OCI-LY7 (cell line): ENCODE results near the gene CLEC4D. TPM values are rescaled to one million over a fixed set of nuclear protein-coding genes. Genes with fewer than 3 reads are reported as not detected.
"Not testable (repeated sequence)": the region's sequence is repeated elsewhere in the genome, so short reads cannot be mapped to it uniquely, and the experiment has no call there.

Source experiments
- BruUV-seq: library from RNA; stranded (reverse); fragments of 400-500 nt; replicated peaks from 2 replicates; lab custom pipeline; 2021; lab: Mats Ljungman, UMichigan
- CTCF ChIA-PET: fragments of 300-600 bp; sonication (Branson Sonifier 250); formaldehyde crosslinking; loops from one replicate; lab custom pipeline; 2022; ENCODE audit warnings: antibody characterized with exemption; ENCODE audit not compliant: unreplicated experiment; lab: Charles Lee
- POLR2A ChIA-PET: fragments of 300-600 bp; sonication (Branson Sonifier 250); formaldehyde crosslinking; loops from one replicate; lab custom pipeline; 2022; ENCODE audit warnings: antibody characterized with exemption; lab: Charles Lee
- DNase-seq: peaks from one replicate; pipeline ENCODE4 v3.0.0-alpha.2; 2015; ENCODE audit warnings: low spot score
- H2AFZ ChIP-seq: fragments of 200-600 bp; sonication (generic), shearing (Covaris generic); 2 replicates; pipeline ENCODE4 v1.6.1; 2014; ENCODE audit warnings: mild to moderate bottlenecking, antibody characterized with exemption, low read length, moderate library complexity
- H3K27ac ChIP-seq: fragments of 200-600 bp; sonication (generic); 2 replicates; pipeline ENCODE4 v1.5.1; 2014; ENCODE audit warnings: mixed run types, low read depth, mild to moderate bottlenecking, moderate library complexity, low read length, inconsistent platforms; ENCODE audit not compliant: poor library complexity, severe bottlenecking
- H3K36me3 ChIP-seq: fragments of 200-600 bp; sonication (generic); 2 replicates; pipeline ENCODE4 v1.6.1; 2014; ENCODE audit warnings: mild to moderate bottlenecking, antibody characterized with exemption, low read length, moderate library complexity, mixed read lengths; ENCODE audit not compliant: insufficient read depth
- H3K4me1 ChIP-seq: fragments of 200-600 bp; sonication (generic); 2 replicates; pipeline ENCODE4 v1.5.1; 2014; ENCODE audit warnings: mild to moderate bottlenecking, low read length; ENCODE audit not compliant: insufficient read depth, poor library complexity, severe bottlenecking
- H3K4me2 ChIP-seq: fragments of 200-600 bp; sonication (generic); 2 replicates; pipeline ENCODE4 v1.6.1; 2014; ENCODE audit warnings: mild to moderate bottlenecking, low read length
- H3K4me3 ChIP-seq: fragments of 200-600 bp; sonication (generic); 2 replicates; pipeline ENCODE4 v1.5.1; 2014; ENCODE audit warnings: mild to moderate bottlenecking, low read depth, low read length; ENCODE audit not compliant: poor library complexity, severe bottlenecking
- H3K79me2 ChIP-seq: fragments of 200-600 bp; sonication (generic); 2 replicates; pipeline ENCODE4 v1.6.1; 2016; ENCODE audit warnings: low read depth, mild to moderate bottlenecking, low read length, moderate library complexity, mixed read lengths; ENCODE audit not compliant: insufficient read depth
- H3K9me2 ChIP-seq: fragments of 200-600 bp; sonication (generic); 2 replicates; pipeline ENCODE4 v1.6.1; 2016; ENCODE audit warnings: mild to moderate bottlenecking, low read length, mixed read lengths; ENCODE audit not compliant: insufficient read depth
- H3K9me3 ChIP-seq: fragments of 200-600 bp; sonication (generic); 2 replicates; pipeline ENCODE4 v1.6.1; 2014; ENCODE audit warnings: mild to moderate bottlenecking, mixed run types, low read length, mixed read lengths
- H4K20me1 ChIP-seq: fragments of 200-600 bp; sonication (generic); 2 replicates; pipeline ENCODE4 v1.6.1; 2014; ENCODE audit warnings: mild to moderate bottlenecking, antibody characterized with exemption, low read length, moderate library complexity, mixed read lengths; ENCODE audit not compliant: insufficient read depth
- EZH2phosphoT487 ChIP-seq: fragments of 200-600 bp; sonication (generic); IDR thresholded peaks from 2 replicates; pipeline ENCODE4 v1.6.1; 2018; ENCODE audit warnings: low read depth, borderline replicate concordance, mild to moderate bottlenecking, mixed run types, antibody characterized with exemption, low read length, moderate library complexity, mixed read lengths
- intact Hi-C: fragments of 100-400 bp; cut with micrococcal nuclease; formaldehyde crosslinking; loops from one replicate; pipeline ENCODE4 v1.10.0; 2022; ENCODE audit not compliant: unreplicated experiment
- total RNA-seq, 2 experiments: library from RNA; depleted of rRNA in 1 of 2; stranded (reverse); fragments of >200 nt in 1 of 2; shearing (Covaris generic) in 1 of 2; gene quantifications; 2 replicates each; pipeline ENCODE4 v1.2.3, GENCODE V29; 2014 to 2022
- TF ChIP-seq, protein P1 (sequence below): fragments of 200-600 bp; sonication (generic); conservative IDR thresholded peaks from 2 replicates; pipeline ENCODE4 v1.5.1; 2014; ENCODE audit warnings: mild to moderate bottlenecking, antibody characterized with exemption, low read length, moderate library complexity, mixed read lengths

Gene CLEC4D
- total RNA-seq, 2 experiments from 2014 or later: not detected

DNA sequence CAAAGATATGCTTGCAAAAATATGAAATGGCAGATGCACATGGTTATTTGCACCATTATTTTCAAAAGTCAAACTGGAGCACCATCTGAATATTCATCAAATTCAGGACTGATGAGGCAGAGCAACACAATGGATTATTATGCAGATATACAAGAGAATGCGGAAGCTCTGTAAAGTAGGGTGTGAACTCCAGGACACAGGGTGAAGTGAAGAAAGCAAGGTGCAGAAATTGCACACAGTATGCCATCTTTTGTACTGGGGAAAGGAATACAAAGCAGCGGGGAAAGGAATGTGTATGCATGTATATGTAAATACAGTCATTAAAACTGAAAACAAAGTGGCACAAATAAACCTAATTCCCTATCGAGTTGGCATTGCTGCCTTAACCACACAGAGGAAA, 50.1 kb downstream of the CLEC4D start:
- H3K36me3 ChIP-seq: no peaks in the 10 kb centered on the region; the same call in 1 of the 2 replicates
- peaks cover 47% of the 10 kb centered on the region for H3K9me3 ChIP-seq
- BruUV-seq: no TSS peak
- H3K4me2 ChIP-seq: no peak overlapping the region
- H3K4me1 ChIP-seq: no peaks in the 10 kb centered on the region
- ChIA-PET POLR2A (interaction anchor here (0.7 to 2.1 kb wide), 2 partner anchors 47 to 50 kb away, joined by 3 to 10 read pairs; partner anchors contain the start of gene AICDA), CTCF (interaction anchor here (0.8 kb wide), 1 partner anchor 14 kb away, joined by 4 read pairs; no protein-coding TSS in a partner anchor)
- DNase-seq: no peak
- H3K9me2 ChIP-seq: no peaks in the 10 kb centered on the region
- H3K4me3 ChIP-seq: no peak overlapping the region
- no peak overlapping the region for H3K27ac ChIP-seq
- no peak overlapping the region for H2AFZ ChIP-seq
- H4K20me1 ChIP-seq: no peaks in the 10 kb centered on the region
- TF ChIP-seq, protein P1, sequence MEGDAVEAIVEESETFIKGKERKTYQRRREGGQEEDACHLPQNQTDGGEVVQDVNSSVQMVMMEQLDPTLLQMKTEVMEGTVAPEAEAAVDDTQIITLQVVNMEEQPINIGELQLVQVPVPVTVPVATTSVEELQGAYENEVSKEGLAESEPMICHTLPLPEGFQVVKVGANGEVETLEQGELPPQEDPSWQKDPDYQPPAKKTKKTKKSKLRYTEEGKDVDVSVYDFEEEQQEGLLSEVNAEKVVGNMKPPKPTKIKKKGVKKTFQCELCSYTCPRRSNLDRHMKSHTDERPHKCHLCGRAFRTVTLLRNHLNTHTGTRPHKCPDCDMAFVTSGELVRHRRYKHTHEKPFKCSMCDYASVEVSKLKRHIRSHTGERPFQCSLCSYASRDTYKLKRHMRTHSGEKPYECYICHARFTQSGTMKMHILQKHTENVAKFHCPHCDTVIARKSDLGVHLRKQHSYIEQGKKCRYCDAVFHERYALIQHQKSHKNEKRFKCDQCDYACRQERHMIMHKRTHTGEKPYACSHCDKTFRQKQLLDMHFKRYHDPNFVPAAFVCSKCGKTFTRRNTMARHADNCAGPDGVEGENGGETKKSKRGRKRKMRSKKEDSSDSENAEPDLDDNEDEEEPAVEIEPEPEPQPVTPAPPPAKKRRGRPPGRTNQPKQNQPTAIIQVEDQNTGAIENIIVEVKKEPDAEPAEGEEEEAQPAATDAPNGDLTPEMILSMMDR: no peak
- no peak for TF ChIP-seq EZH2phosphoT487
- H3K79me2 ChIP-seq: no peaks in the 10 kb centered on the region
- intact Hi-C loops: no loop called here

DNA sequence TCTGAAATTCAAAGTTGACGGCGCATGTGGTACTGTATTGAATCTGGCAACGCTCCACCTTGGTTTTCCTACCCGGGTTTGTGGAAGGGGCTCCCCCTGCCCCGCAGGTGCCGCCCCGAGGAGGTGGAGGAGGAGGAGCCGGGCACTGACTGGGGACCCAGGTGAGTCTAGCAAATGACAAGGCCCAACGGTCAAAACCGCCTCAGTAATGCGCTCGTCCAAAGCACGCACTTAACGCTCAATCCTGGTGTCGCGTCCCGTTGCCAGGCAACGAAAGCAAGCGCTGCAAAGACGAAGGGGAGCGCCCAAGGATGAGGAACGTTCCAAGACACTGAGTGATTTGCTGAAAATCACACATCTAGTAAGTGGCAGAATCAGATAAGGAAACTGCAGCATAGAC, 51.4 kb downstream of the CLEC4D start:
- Histone ChIP-seq H3K4me3 (no peak overlapping the region), H3K4me2 (no peak overlapping the region), H2AFZ (no peak overlapping the region), H3K79me2 (no peaks in the 10 kb centered on the region), H3K4me1 (no peaks in the 10 kb centered on the region), H4K20me1 (no peaks in the 10 kb centered on the region), H3K36me3 (no peaks in the 10 kb centered on the region; the same call in 1 of the 2 replicates), H3K9me3 (peaks cover 47% of the 10 kb centered on the region), H3K9me2 (no peaks in the 10 kb centered on the region), H3K27ac (no peak overlapping the region)
- no peak for TF ChIP-seq EZH2phosphoT487
- TF ChIP-seq, protein P1: no peak
- CTCF ChIA-PET: no interaction called here
- POLR2A ChIA-PET: no interaction called here
- no peak for DNase-seq
- intact Hi-C loops: no loop called here
- BruUV-seq: no TSS peak

DNA sequence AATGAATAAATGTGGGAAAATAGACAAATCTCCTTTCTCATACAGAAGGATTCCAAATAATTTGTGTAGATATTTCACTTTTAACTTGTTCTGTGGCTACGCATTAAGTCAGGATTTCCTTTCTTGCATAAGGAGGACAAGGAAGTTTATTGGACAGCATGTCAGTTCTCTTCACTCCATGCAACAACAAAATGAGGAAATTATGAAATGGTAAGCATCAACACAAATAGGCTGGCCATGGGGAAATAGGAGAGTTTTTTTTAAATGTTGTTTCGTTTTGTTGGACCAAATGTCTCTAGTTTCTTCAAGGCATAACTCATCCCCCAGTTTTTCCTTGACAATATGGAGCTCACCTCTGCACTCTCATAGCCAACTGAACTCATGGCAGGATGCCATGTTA, 52.7 kb downstream of the CLEC4D start:
- H3K9me2 ChIP-seq, H3K36me3 ChIP-seq, H4K20me1 ChIP-seq, BruUV-seq, intact Hi-C loops, CTCF ChIA-PET, DNase-seq, H3K4me3 ChIP-seq, H3K4me1 ChIP-seq, H3K4me2 ChIP-seq, H3K79me2 ChIP-seq, H2AFZ ChIP-seq, H3K27ac ChIP-seq: not testable (repeated sequence)
- peaks cover 42% of the 10 kb centered on the region for H3K9me3 ChIP-seq
- POLR2A ChIA-PET: interaction anchor here (0.7 to 1.2 kb wide), 2 partner anchors 20 to 188 kb away, joined by 3 to 4 read pairs; no protein-coding TSS in a partner anchor
